HCT116 (cell line): Measurements from ENCODE around the gene CHTOP. TPM values are rescaled to one million over a fixed set of nuclear protein-coding genes. Genes with fewer than 3 reads are reported as not detected.

Experiments used
- EZH2 ChIP-seq: fragments of 200-600 bp; sonication (generic); IDR thresholded peaks from 2 replicates; pipeline ENCODE4 v1.6.1; 2017; ENCODE audit warnings: antibody characterized with exemption, mixed run types
- SP1 ChIP-seq: IDR thresholded peaks from 2 replicates; pipeline ENCODE4 v1.6.1; 2012; ENCODE audit warnings: low read depth
- total RNA-seq: library from RNA; stranded (reverse); gene quantifications from one replicate; pipeline ENCODE4 v1.2.1, GENCODE V29; 2021; ENCODE audit not compliant: unreplicated experiment
- TF ChIP-seq, protein P1 (sequence below): IDR thresholded peaks from 2 replicates; pipeline ENCODE4 v1.6.1; 2011; ENCODE audit warnings: mild to moderate bottlenecking, low read length, moderate library complexity; ENCODE audit not compliant: insufficient replicate concordance; ENCODE audit errors: extremely low read depth
- TF ChIP-seq, protein P2 (sequence below): IDR thresholded peaks from 2 replicates; pipeline ENCODE4 v1.6.1; 2012; ENCODE audit warnings: low read depth
- TF ChIP-seq, protein P3 (sequence below): IDR thresholded peaks from 2 replicates; pipeline ENCODE4 v1.6.1; 2012

CHTOP gene
- total RNA-seq, 1 experiment from 2014 or later = 110 TPM

DNA sequence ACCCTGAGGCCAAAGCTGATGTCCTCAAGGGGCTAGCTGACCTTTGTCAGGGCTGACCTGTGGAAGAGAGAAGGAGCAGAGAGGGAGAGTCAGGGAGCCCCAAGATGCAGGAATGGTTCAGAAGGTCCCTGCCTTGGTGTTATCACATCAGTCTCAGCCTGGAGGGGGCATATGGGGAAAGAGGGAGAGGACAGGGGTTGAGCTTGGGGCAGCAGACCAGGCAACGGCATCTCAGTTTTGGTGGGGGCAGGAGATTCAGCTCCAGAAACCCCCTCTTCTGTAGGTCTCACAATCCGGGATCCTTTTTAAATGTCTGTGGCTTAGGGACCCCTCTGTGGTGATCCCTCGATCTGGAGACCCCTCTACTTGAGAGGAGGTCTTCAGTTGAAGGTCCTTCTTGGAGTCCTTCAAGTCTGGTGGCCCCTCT is 7.4 kb upstream of the CHTOP start (continued):
- TF ChIP-seq, protein P1, sequence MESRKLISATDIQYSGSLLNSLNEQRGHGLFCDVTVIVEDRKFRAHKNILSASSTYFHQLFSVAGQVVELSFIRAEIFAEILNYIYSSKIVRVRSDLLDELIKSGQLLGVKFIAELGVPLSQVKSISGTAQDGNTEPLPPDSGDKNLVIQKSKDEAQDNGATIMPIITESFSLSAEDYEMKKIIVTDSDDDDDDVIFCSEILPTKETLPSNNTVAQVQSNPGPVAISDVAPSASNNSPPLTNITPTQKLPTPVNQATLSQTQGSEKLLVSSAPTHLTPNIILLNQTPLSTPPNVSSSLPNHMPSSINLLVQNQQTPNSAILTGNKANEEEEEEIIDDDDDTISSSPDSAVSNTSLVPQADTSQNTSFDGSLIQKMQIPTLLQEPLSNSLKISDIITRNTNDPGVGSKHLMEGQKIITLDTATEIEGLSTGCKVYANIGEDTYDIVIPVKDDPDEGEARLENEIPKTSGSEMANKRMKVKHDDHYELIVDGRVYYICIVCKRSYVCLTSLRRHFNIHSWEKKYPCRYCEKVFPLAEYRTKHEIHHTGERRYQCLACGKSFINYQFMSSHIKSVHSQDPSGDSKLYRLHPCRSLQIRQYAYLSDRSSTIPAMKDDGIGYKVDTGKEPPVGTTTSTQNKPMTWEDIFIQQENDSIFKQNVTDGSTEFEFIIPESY = no peak
- TF ChIP-seq, protein P2, sequence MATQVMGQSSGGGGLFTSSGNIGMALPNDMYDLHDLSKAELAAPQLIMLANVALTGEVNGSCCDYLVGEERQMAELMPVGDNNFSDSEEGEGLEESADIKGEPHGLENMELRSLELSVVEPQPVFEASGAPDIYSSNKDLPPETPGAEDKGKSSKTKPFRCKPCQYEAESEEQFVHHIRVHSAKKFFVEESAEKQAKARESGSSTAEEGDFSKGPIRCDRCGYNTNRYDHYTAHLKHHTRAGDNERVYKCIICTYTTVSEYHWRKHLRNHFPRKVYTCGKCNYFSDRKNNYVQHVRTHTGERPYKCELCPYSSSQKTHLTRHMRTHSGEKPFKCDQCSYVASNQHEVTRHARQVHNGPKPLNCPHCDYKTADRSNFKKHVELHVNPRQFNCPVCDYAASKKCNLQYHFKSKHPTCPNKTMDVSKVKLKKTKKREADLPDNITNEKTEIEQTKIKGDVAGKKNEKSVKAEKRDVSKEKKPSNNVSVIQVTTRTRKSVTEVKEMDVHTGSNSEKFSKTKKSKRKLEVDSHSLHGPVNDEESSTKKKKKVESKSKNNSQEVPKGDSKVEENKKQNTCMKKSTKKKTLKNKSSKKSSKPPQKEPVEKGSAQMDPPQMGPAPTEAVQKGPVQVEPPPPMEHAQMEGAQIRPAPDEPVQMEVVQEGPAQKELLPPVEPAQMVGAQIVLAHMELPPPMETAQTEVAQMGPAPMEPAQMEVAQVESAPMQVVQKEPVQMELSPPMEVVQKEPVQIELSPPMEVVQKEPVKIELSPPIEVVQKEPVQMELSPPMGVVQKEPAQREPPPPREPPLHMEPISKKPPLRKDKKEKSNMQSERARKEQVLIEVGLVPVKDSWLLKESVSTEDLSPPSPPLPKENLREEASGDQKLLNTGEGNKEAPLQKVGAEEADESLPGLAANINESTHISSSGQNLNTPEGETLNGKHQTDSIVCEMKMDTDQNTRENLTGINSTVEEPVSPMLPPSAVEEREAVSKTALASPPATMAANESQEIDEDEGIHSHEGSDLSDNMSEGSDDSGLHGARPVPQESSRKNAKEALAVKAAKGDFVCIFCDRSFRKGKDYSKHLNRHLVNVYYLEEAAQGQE = no peak
- TF ChIP-seq EZH2 = no peak
- TF ChIP-seq, protein P3, sequence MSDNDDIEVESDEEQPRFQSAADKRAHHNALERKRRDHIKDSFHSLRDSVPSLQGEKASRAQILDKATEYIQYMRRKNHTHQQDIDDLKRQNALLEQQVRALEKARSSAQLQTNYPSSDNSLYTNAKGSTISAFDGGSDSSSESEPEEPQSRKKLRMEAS = no peak
- TF ChIP-seq SP1 = no peak
